Keratinocyte (primary cell): ENCODE results near the gene TBKBP1. TPM values are rescaled to one million over a fixed set of nuclear protein-coding genes. Genes with fewer than 3 reads are reported as not detected.
A peak's percentile ranks its signal among the peaks of the same experiment; 100 is the strongest.

Experiments used
- DNase-seq: peaks from one replicate; pipeline ENCODE4 v3.0.0-alpha.2; 2011; ENCODE audit warnings: low read depth, missing footprints, low spot score
- FAIRE-seq: peaks from 2 replicates; lab custom pipeline; 2011; peaks lifted over from hg19 to GRCh38; lab: Jason Lieb, UNC
- H2AFZ ChIP-seq: 2 replicates; pipeline ENCODE4 v1.6.0; 2012; ENCODE audit warnings: low read length, control low read depth, inconsistent platforms; ENCODE audit not compliant: control insufficient read depth
- H3K27ac ChIP-seq: 2 replicates; pipeline ENCODE4 v1.5.1; 2011; ENCODE audit warnings: low read length; ENCODE audit not compliant: control insufficient read depth, insufficient read depth
- H3K27me3 ChIP-seq: 3 replicates; pipeline ENCODE4 v1.6.0; 2011; ENCODE audit warnings: low read length; ENCODE audit not compliant: control insufficient read depth, insufficient read depth; ENCODE audit errors: extremely low read depth
- H3K36me3 ChIP-seq, 2 experiments: 2 replicates in 1 of 2; 3 replicates in 1 of 2; pipeline ENCODE4 v1.5.1; 2011; ENCODE audit warnings: low read length in 2 of 2, mild to moderate bottlenecking in 1 of 2; ENCODE audit not compliant: control insufficient read depth in 2 of 2, insufficient read depth in 2 of 2; ENCODE audit errors: extremely low read depth in 1 of 2
- H3K4me1 ChIP-seq: 3 replicates; pipeline ENCODE4 v1.5.1; 2011; ENCODE audit warnings: low read length; ENCODE audit not compliant: control insufficient read depth, insufficient read depth; ENCODE audit errors: extremely low read depth
- H3K4me2 ChIP-seq: 3 replicates; pipeline ENCODE4 v1.6.0; 2011; ENCODE audit warnings: low read depth, low read length; ENCODE audit not compliant: control insufficient read depth, insufficient read depth; ENCODE audit errors: extremely low read depth
- H3K4me3 ChIP-seq, 3 experiments: fragments of 200-600 bp in 1 of 3; sonication (generic) in 1 of 3; 2 replicates in 2 of 3; 3 replicates in 1 of 3; pipeline ENCODE4 v1.5.1; 2011 to 2016; ENCODE audit warnings: low read length in 3 of 3, mild to moderate bottlenecking in 3 of 3, control low read depth in 2 of 3, inconsistent platforms in 1 of 3, low read depth in 1 of 3, mixed read lengths in 1 of 3, mixed run types in 1 of 3, moderate library complexity in 1 of 3; ENCODE audit not compliant: control insufficient read depth in 2 of 3, insufficient read depth in 2 of 3; ENCODE audit errors: extremely low read depth in 1 of 3
- H3K79me2 ChIP-seq: 2 replicates; pipeline ENCODE4 v1.6.0; 2012; ENCODE audit warnings: low read length; ENCODE audit not compliant: control insufficient read depth, insufficient read depth
- H3K9ac ChIP-seq: 3 replicates; pipeline ENCODE4 v1.6.0; 2011; ENCODE audit warnings: low read length; ENCODE audit not compliant: control insufficient read depth, insufficient read depth; ENCODE audit errors: extremely low read depth
- H3K9me1 ChIP-seq: 3 replicates; pipeline ENCODE4 v1.6.0; 2011; ENCODE audit warnings: low read length; ENCODE audit not compliant: control insufficient read depth, insufficient read depth; ENCODE audit errors: extremely low read depth
- H3K9me3 ChIP-seq: 2 replicates; pipeline ENCODE4 v1.5.1; 2012; ENCODE audit warnings: low read depth, low read length; ENCODE audit not compliant: control insufficient read depth
- H4K20me1 ChIP-seq: 3 replicates; pipeline ENCODE4 v1.6.0; 2011; ENCODE audit warnings: low read length; ENCODE audit not compliant: control insufficient read depth, insufficient read depth; ENCODE audit errors: extremely low read depth
- CTCF ChIP-seq, 3 experiments: IDR thresholded peaks in 1 of 3; conservative IDR thresholded peaks in 1 of 3; optimal IDR thresholded peaks in 1 of 3; 2 replicates in 2 of 3; 3 replicates in 1 of 3; pipeline versions ENCODE3 to v1.5.1; 2011; ENCODE audit warnings: low read length in 3 of 3, mild to moderate bottlenecking in 3 of 3, moderate library complexity in 2 of 3, control low read depth in 1 of 3, inconsistent platforms in 1 of 3; ENCODE audit not compliant: insufficient read depth in 2 of 3; ENCODE audit errors: extremely low read depth in 1 of 3
- EZH2 ChIP-seq: IDR thresholded peaks from one replicate; pipeline ENCODE4 v1.6.1; 2012; ENCODE audit warnings: inconsistent platforms, mild to moderate bottlenecking, low read length, moderate library complexity
- dilution Hi-C: fragments of 300-500 bp; cut with MboI; formaldehyde crosslinking; loops from one replicate; pipeline ENCODE4 v1.7.0; 2020; ENCODE audit warnings: low sequenced_read_pairs; ENCODE audit not compliant: extremely low pct_ligation_motif_present
- polyA plus RNA-seq, 5 experiments: library from polyadenylated mRNA; depleted of rRNA in 3 of 5; stranded (reverse) in 3 of 5; stranded (forward) in 1 of 5; unstranded in 1 of 5; fragments of >200 nt; gene quantifications; 1 replicate in 1 of 5; 2 replicates in 3 of 5; 3 replicates in 1 of 5; pipeline versions ENCODE4 v1.2.1 to v1.2.3, GENCODE V29; 2011 to 2012; ENCODE audit warnings: missing spikeins in 2 of 5, low read depth in 1 of 5, low replicate concordance in 1 of 5

The TBKBP1 gene
- polyA plus RNA-seq, 1 donor (not counting 4 experiments of a cell fraction or from before 2014, with no cell fraction given) = 4.3 TPM

- Histone ChIP-seq H2AFZ (no peak overlapping the region), H3K9ac (no peak overlapping the region), H3K9me1 (no peaks in the 10 kb centered on the region), H3K27me3 (no peaks in the 10 kb centered on the region), H3K36me3 (peaks cover 43 to 61% of the 10 kb centered on the region in 2 experiments), H3K4me1 (no peaks in the 10 kb centered on the region), H3K9me3 (no peaks in the 10 kb centered on the region), H3K4me3 (no peak overlapping the region), H3K27ac (no peak overlapping the region), H3K4me2 (no peak overlapping the region), H3K79me2 (peaks cover 31% of the 10 kb centered on the region), H4K20me1 (peaks cover 8% of the 10 kb centered on the region)
- dilution Hi-C loops = no loop called here
- FAIRE-seq = peak; percentile 69
- DNase-seq = no peak
- peak; percentile 70 to 89 (median 83) for TF ChIP-seq CTCF (optimal IDR thresholded peaks at IDR 0.05 in 1 of 3, IDR thresholded peaks at IDR 0.05 in 1 of 3, conservative IDR thresholded peaks at IDR 0.05 in 1 of 3; ENCODE audit: extremely low read depth in 1 of 3, insufficient read depth in 2 of 3, low read length in 3 of 3)
- no peak for TF ChIP-seq EZH2
These were observed 29.9 kb upstream of the TBKBP1 start for GRCh38 chr17:47663912-47664623.

- no peak overlapping the region for H3K27ac ChIP-seq
- H2AFZ ChIP-seq = no peak overlapping the region
- no peak overlapping the region for H3K4me3 ChIP-seq
- TF ChIP-seq CTCF (optimal IDR thresholded peaks at IDR 0.05 in 1 of 3, IDR thresholded peaks at IDR 0.05 in 1 of 3, conservative IDR thresholded peaks at IDR 0.05 in 1 of 3; ENCODE audit: extremely low read depth in 1 of 3, insufficient read depth in 2 of 3, low read length in 3 of 3) (no peak), EZH2 (no peak)
- FAIRE-seq (no peak), DNase-seq (no peak)
- H3K36me3 ChIP-seq = peaks cover 44 to 61% of the 10 kb centered on the region in 2 experiments
- H4K20me1 ChIP-seq = peaks cover 8% of the 10 kb centered on the region
- no peaks in the 10 kb centered on the region for H3K9me1 ChIP-seq
- no peak overlapping the region for H3K9ac ChIP-seq
- H3K4me2 ChIP-seq = no peak overlapping the region
- no peaks in the 10 kb centered on the region for H3K4me1 ChIP-seq
- H3K27me3 ChIP-seq = no peaks in the 10 kb centered on the region
- no peaks in the 10 kb centered on the region for H3K9me3 ChIP-seq
- dilution Hi-C loops = no loop called here
- H3K79me2 ChIP-seq = peaks cover 29% of the 10 kb centered on the region
These were observed 29.4 kb upstream of the TBKBP1 start for GRCh38 chr17:47664624-47664941.
